Fibroblast of villous mesenchyme (primary cell): Measurements from ENCODE around the gene TAF8. TPM values are rescaled to one million over a fixed set of nuclear protein-coding genes. Genes with fewer than 3 reads are reported as not detected.

Source experiments
- DNase-seq: peaks from one replicate; pipeline ENCODE4 v3.0.0-alpha.2; 2010; ENCODE audit warnings: low read depth
- H3K4me3 ChIP-seq: 2 replicates; pipeline ENCODE4 v1.5.1; 2011; ENCODE audit warnings: low read depth, mild to moderate bottlenecking, low read length
- CTCF ChIP-seq: IDR thresholded peaks from 2 replicates; pipeline ENCODE4 v1.5.1; 2012; ENCODE audit warnings: low read depth, mild to moderate bottlenecking, low read length; ENCODE audit not compliant: insufficient read depth
- total RNA-seq: library from RNA; depleted of rRNA; stranded (reverse); fragments of >200 nt; gene quantifications from 2 replicates; pipeline ENCODE4 v1.2.3, GENCODE V29; 2012

TAF8 gene
- total RNA-seq, 1 donor = 16.0 TPM

- peak; percentile 40 for DNase-seq
- H3K4me3 ChIP-seq = no peak overlapping the region
- no peak for TF ChIP-seq CTCF
Observed at GRCh38 chr6:42113936-42114636, 63.8 kb downstream of the TAF8 start.

GRCh38 chr6:42117843-42118161 lies 67.5 kb downstream of the TAF8 start:
- DNase-seq = no peak
- H3K4me3 ChIP-seq = no peak overlapping the region
- no peak for TF ChIP-seq CTCF

DNA sequence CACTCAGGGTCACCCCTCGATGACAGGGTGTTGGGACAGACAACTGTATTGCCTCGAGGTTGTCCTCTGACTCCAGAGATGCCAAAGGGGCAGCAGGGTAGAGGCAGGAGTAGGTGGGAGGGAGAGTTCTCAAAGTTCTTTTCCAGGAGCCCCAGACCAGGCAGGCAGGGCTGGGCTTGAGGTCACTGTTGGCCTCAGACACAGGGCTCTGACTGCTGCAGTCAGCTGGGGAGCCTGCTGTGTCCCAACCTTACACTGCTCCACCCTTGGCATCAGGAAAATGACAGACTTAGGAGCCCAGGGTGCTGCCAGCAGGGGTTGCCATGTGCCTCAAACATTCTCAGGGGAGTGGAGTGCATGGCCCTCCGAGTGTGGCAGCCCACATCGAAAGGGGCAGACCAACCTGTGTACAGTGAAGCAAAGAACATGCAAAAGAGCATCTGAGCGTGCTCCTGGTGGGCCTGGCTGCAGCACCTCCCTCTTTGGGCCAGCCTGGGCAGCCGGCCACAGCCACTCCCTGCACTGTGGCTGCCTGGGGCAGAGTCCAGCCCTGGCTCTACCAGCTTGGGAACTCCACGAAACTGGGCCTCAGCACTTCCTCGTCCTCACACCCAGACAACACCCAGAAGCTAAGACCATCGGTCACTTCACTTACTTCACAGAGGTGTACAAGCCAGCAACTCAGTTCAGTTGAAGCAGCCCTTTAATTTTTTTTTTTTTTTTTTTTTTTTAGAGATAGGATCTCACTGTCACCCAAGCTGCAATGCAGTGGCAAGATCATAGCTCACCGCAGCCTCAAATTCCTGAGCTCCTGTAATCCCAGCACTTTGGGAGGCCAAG lies 68.1 kb downstream of the TAF8 start:
- H3K4me3 ChIP-seq = no peak overlapping the region
- TF ChIP-seq CTCF = no peak
- no peak for DNase-seq

GRCh38 chr6:42120895-42121865 lies 70.9 kb downstream of the TAF8 start:
- no peak overlapping the region for H3K4me3 ChIP-seq
- no peak for DNase-seq
- no peak for TF ChIP-seq CTCF

DNA sequence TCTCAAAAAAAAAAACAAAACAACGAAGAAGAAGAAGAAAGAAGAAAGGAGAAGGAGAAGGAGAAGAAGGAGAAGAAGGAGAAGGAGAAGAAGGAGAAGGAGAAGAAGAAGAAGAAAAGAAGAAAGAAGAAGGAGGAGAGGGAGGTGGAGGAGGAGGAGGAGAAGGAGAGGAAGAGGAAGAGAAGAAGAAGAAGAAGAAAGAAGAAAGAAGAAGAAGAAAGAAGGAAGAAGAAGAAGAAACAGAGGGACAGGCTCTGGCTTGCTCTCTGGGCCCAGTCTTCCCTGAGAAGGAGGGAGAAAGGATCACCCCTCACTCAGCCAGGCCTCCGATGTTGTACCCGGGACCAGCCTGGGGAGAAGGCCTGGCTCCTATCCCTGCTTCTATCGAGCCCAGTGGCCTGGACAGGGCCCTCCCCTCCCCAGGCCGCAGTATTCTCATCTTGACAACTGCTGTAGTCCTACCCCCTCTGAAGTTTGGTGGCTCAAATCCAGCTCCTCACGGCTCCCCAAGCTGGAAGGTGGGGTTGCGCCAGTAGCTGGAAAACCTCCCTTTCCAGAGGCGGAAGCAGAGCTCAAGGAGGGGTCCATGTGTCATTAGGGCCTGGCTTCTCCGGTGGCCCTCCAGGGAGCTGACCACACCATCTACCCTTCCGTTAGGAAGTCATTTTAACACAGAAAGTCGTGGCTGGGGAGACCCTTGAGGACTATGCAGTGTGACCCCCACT lies 73.2 kb downstream of the TAF8 start:
- TF ChIP-seq CTCF = no peak
- no peak for DNase-seq

DNA sequence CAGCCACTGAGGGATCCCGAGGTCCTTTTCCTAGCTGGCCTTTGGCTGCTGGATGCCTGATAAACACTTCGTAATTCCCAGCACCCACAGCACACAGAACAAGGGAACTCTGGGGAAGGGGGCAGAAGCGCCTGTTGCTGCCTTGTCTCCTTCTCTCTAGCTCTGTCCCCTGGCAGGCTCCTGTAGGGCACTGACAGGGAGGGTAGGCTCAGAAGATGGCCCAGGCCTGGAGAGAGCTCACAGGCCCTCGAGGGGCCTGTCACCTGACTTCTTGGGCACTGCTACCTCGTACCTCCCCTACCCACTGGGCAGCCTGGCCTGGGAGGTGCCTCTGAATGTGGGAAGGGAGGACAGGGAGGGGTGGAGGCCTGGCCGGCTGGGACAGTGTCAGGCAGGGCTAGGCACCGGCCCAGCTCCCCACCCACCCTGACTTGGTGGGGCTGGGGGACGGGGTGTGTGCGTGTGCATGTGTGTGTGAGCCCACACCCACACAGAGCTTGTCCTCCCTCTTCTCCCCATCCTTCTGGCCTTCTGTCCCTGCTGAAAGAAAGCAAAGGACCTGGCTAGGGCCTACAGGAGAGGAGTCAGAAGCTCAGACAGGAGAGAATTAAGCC lies 74.0 kb downstream of the TAF8 start:
- TF ChIP-seq CTCF = no peak
- H3K4me3 ChIP-seq = no peak overlapping the region
- no peak for DNase-seq

More for the DNA sequence above, 73.2 kb downstream of the TAF8 start:
- H3K4me3 ChIP-seq = no peak overlapping the region
